ENCODE results near the gene NUP37.

DNA sequence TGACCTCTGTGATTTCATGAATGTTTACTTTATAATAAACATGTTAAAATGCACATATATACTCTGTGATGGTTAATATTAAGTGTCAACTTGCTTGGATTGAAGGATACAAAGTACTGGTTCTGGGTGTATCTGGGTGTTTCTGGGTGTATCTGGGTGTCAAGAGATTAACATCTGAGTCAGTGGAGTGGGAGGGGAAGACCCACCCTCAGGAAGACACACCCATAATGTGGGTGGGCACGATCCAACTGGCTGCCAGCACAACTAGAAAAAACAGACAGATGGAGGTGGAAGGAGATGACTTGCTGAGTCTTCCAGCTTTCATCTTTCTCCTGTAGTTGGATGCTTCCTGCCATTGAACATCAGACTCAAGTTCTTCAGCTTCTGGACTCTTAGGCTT, 11.9 kb downstream of the NUP37 start:
- TF ChIP-seq CTCF (IDR thresholded peaks at IDR 0.05) (no peak), POLR2AphosphoS5 (IDR thresholded peaks at IDR 0.05) (no peak)
